Astrocyte of the cerebellum (primary cell): ENCODE results near the gene U2SURP.
"Not testable (repeated sequence)": the region's sequence is repeated elsewhere in the genome, so short reads cannot be mapped to it uniquely, and the experiment has no call there.

Source experiments
- DNase-seq: peaks from one replicate; pipeline ENCODE4 v3.0.0-alpha.2; 2011; ENCODE audit warnings: low read depth
- H3K4me3 ChIP-seq: 2 replicates; pipeline ENCODE4 v1.5.1; 2011; ENCODE audit warnings: mild to moderate bottlenecking, low read depth, low read length, moderate library complexity
- in situ Hi-C: cut with HindIII; loops from 2 replicates; pipeline ENCODE4 v1.10.0; 2017; ENCODE audit warnings: low sequenced_read_pairs
- TF ChIP-seq, protein P1 (sequence below): IDR thresholded peaks from 2 replicates; pipeline ENCODE4 v1.5.1; 2012; ENCODE audit warnings: low read length, low read depth, moderate library complexity, mild to moderate bottlenecking; ENCODE audit errors: missing control alignments

The U2SURP gene

DNA sequence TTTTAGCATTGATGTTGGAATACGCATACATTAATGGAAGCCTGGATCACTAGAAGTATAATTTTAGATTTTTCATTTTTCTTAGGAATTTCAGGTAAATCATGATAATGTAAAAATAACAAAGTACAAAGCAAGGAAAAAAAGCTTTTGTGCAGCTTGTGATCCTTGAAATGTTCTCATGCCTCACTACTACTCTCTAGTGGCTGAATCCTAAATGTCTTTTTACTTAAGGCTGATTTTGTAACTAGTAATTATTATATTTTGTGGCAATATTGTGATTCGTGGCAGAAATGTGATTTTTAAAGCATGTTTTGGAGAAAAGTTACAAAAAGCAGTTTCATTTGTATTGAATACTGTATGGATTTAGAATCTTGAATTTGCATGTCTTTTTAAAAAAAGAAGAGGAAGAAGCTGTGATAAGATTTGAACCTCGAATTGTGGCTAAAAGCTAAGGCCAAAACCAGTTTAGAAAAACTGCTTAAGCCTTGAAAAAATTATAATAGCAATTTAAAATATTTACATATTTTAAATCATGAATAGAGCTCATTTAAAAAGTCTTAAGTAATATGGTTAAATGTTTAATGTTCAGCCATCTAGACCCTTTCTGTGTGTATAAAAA, 39.0 kb downstream of the U2SURP start:
- in situ Hi-C loops = no loop called here
- TF ChIP-seq, protein P1, sequence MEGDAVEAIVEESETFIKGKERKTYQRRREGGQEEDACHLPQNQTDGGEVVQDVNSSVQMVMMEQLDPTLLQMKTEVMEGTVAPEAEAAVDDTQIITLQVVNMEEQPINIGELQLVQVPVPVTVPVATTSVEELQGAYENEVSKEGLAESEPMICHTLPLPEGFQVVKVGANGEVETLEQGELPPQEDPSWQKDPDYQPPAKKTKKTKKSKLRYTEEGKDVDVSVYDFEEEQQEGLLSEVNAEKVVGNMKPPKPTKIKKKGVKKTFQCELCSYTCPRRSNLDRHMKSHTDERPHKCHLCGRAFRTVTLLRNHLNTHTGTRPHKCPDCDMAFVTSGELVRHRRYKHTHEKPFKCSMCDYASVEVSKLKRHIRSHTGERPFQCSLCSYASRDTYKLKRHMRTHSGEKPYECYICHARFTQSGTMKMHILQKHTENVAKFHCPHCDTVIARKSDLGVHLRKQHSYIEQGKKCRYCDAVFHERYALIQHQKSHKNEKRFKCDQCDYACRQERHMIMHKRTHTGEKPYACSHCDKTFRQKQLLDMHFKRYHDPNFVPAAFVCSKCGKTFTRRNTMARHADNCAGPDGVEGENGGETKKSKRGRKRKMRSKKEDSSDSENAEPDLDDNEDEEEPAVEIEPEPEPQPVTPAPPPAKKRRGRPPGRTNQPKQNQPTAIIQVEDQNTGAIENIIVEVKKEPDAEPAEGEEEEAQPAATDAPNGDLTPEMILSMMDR = peak; percentile 58
- DNase-seq = peak; percentile 34
- no peak overlapping the region for H3K4me3 ChIP-seq

DNA sequence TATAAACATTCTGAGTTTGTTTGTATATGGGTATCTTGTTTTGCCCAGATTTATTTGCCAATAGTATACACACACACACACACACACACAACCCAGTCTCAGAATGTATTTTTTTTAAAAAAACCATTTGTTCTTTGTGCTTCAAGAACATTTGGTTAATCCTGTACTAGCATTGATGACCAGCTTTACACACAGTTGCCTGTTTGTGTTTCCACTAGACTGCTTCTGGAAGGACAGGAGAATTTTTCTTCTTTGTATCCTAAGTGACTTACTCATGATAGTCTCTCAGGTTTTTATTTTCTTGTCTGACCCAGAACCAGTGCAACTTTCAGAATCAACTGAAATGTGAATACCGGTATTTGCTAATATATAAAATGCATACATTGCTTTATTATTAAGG, 40.5 kb downstream of the U2SURP start:
- in situ Hi-C loops = no loop called here
- TF ChIP-seq, protein P1 = no peak
- no peak overlapping the region for H3K4me3 ChIP-seq
- DNase-seq = no peak

DNA sequence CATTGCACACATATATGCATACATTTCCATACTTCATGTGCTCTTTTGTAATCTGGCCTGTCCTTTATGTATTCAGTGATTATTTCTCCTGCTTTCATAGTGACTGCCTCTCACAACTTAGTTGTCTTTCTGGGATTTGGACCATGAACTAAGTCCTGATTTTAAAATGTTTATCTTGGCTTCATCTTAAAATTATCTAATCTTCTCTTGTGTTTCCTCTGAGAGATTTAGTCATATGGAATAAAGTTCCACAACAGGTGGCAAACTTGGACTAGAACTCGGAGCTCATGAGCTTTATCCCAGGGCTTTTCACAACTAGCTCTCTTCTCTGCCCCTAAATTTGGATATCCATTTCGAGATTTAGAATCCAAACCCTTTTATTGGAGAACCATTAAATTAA, 44.3 kb downstream of the U2SURP start:
- in situ Hi-C loops = no loop called here
- H3K4me3 ChIP-seq = no peak overlapping the region
- no peak for DNase-seq
- TF ChIP-seq, protein P1 = no peak

DNA sequence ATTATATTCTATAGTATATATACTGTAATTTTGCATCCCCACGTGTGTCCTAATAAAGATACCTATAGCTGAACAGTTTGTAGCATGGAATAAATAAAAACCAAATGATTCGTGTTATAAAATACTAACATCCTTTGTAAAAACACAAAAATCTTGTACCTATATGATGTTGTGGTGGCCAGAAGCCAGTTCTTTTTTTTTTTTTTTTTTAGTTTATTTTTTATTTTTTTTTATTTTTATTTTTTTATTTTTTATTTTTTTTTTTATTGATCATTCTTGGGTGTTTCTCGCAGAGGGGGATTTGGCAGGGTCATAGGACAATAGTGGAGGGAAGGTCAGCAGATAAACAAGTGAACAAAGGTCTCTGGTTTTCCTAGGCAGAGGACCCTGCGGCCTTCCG, 44.7 kb downstream of the U2SURP start:
- in situ Hi-C loops, DNase-seq, H3K4me3 ChIP-seq: not testable (repeated sequence)

DNA sequence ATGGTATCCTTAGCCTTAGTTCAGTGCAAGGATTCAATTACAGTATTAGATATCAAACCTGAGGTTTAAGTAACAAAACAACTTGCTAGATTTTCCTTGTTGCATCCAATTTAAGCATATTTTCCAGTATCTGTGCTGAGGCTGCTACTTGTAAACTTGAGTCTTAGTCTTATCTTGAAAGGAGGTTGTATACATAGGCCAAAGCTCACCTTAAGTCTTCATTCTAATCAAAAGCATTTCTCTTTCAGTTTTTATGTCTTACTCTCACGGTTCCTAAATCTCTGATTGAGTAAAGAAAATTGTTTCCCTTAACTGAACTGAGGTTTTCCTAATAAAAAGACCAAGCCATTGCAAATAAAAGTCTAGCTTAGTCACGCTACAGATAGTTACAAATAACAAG, 52.6 kb downstream of the U2SURP start:
- in situ Hi-C loops = no loop called here
- DNase-seq = no peak
- no peak overlapping the region for H3K4me3 ChIP-seq
- TF ChIP-seq, protein P1 = no peak

DNA sequence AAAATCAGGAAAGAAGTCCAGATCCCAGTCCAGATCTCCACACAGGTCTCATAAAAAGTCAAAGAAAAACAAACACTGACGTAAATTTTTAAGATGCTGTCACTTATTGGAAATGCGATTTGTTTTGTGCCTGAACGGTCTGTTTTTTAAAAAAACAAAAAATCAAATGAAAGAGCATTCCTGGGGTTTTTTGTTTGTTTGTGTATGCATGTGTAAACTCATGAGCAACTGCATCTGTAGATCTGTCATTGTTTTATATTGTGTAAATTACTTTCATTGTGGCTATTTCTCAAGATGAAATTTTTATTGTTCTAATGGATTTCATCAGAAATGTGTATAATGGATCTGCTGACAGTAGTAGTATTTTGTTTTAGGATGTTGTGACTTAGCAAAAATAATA, 55.0 kb downstream of the U2SURP start:
- no peak for DNase-seq
- in situ Hi-C loops = no loop called here
- no peak overlapping the region for H3K4me3 ChIP-seq
- TF ChIP-seq, protein P1 = no peak

DNA sequence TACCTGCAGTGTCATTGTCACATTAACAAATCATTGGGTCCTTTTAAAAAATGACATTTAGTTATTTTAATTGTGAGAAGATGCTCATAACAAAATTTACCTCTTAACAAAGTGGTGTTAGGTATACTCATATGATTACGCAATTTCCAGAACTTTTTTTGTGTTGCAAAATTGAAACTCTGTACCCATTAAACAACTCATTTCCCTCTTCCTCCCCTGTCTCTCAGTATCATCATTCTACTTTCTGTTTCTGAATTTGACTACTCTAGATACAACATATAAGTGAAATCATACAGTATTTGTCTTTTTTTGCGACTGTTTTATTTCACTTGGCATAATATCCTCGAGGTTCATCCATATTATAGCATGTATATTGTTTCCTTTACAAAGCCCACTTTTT, 59.5 kb downstream of the U2SURP start:
- TF ChIP-seq, protein P1 = no peak
- in situ Hi-C loops = no loop called here
- H3K4me3 ChIP-seq = no peak overlapping the region
- DNase-seq = no peak
